Measurements from ENCODE around the gene PRIM2.

Gene PRIM2

DNA sequence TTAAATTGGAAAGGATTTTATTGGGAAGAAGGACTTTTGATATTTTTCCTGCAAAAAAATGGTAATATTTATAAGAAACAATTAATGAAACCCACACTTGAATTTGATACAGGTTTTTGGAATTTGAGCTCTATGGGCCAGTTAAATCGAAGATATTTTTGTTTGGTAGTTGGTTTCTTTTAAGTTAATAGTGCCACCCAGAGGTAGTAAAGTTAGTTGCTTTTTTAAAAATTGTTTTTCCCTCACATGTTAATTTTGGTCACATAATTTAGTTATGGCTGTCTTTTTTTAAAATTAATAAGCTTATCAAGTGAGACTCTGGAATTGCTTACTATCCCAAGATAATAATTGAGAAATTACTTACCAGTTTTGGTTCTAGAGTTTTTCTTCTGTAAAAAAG lies 7.1 kb downstream of the PRIM2 start:
- Histone ChIP-seq H3K4me3 (ENCODE audit: low read length) (no peak overlapping the region), H3K9me2 (replicated peaks; ENCODE audit: insufficient read depth, low read length) (no peaks in the 10 kb centered on the region), H3K4me1 (ENCODE audit: low read length) (peaks cover 22% of the 10 kb centered on the region), H3K79me2 (ENCODE audit: low read length) (peaks cover 41% of the 10 kb centered on the region), H3K27ac (ENCODE audit: low read length) (no peak overlapping the region), H3F3A (ENCODE audit: insufficient read depth, low read length) (no peaks in the 10 kb centered on the region), H3K36me3 (replicated peaks; ENCODE audit: insufficient read depth, low read length) (peaks cover 21% of the 10 kb centered on the region), H4K20me1 (ENCODE audit: insufficient read depth, low read length) (no peaks in the 10 kb centered on the region), H3K9ac (ENCODE audit: low read length) (no peak overlapping the region), H3K9me3 (replicated peaks; ENCODE audit: insufficient read depth, low read length) (no peaks in the 10 kb centered on the region), H2AFZ (ENCODE audit: low read length) (no peak overlapping the region), H3K27me3 (replicated peaks; ENCODE audit: insufficient read depth, low read length) (no peaks in the 10 kb centered on the region), H3K4me2 (ENCODE audit: low read depth, low read length) (no peak overlapping the region)
- no peak for TF ChIP-seq EZH2phosphoT487 (IDR thresholded peaks at IDR 0.05; ENCODE audit: low read length)
- TF ChIP-seq, protein P1, sequence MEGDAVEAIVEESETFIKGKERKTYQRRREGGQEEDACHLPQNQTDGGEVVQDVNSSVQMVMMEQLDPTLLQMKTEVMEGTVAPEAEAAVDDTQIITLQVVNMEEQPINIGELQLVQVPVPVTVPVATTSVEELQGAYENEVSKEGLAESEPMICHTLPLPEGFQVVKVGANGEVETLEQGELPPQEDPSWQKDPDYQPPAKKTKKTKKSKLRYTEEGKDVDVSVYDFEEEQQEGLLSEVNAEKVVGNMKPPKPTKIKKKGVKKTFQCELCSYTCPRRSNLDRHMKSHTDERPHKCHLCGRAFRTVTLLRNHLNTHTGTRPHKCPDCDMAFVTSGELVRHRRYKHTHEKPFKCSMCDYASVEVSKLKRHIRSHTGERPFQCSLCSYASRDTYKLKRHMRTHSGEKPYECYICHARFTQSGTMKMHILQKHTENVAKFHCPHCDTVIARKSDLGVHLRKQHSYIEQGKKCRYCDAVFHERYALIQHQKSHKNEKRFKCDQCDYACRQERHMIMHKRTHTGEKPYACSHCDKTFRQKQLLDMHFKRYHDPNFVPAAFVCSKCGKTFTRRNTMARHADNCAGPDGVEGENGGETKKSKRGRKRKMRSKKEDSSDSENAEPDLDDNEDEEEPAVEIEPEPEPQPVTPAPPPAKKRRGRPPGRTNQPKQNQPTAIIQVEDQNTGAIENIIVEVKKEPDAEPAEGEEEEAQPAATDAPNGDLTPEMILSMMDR (IDR thresholded peaks at IDR 0.05; ENCODE audit: low read length), result peak; percentile 42
- no peak for TF ChIP-seq EZH2 (optimal IDR thresholded peaks at IDR 0.05; ENCODE audit: low read depth, low read length)
- DNase-seq, result peak; percentile 11

DNA sequence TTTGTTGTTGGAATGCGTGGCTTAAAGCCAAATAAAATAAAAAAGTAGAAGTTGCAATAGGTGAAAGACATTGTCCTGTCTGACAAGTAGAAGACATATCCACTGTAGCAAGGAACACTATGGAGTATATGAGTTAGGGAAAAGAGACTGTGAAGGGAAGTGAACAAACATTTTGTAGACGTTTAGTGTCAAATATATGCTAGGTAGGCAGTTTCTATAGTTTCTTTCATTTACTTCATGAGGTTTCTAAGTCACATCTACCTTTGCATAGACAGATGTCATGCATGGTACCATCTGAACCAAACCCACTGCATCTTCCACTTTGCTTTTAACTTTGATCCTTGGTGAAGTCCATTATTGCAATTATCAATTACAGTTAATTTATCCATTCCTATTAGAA lies 9.9 kb downstream of the PRIM2 start:
- no peak overlapping the region for H3K4me3 ChIP-seq (ENCODE audit: low read length)
- no peaks in the 10 kb centered on the region for H4K20me1 ChIP-seq (ENCODE audit: insufficient read depth, low read length)
- peaks cover 30% of the 10 kb centered on the region for H3K36me3 ChIP-seq (replicated peaks; ENCODE audit: insufficient read depth, low read length)
- DNase-seq, result no peak
- H3K9me2 ChIP-seq (replicated peaks; ENCODE audit: insufficient read depth, low read length), result no peaks in the 10 kb centered on the region
- H3K79me2 ChIP-seq (ENCODE audit: low read length), result peaks cover 42% of the 10 kb centered on the region
- no peak for TF ChIP-seq EZH2phosphoT487 (IDR thresholded peaks at IDR 0.05; ENCODE audit: low read length)
- TF ChIP-seq, protein P1 (IDR thresholded peaks at IDR 0.05; ENCODE audit: low read length), result no peak
- TF ChIP-seq EZH2 (optimal IDR thresholded peaks at IDR 0.05; ENCODE audit: low read depth, low read length), result no peak
- H3K27me3 ChIP-seq (replicated peaks; ENCODE audit: insufficient read depth, low read length), result no peaks in the 10 kb centered on the region
- H2AFZ ChIP-seq (ENCODE audit: low read length), result no peak overlapping the region
- H3F3A ChIP-seq (ENCODE audit: insufficient read depth, low read length), result no peaks in the 10 kb centered on the region
- H3K9me3 ChIP-seq (replicated peaks; ENCODE audit: insufficient read depth, low read length), result no peaks in the 10 kb centered on the region
- H3K4me2 ChIP-seq (ENCODE audit: low read depth, low read length), result no peak overlapping the region
- H3K9ac ChIP-seq (ENCODE audit: low read length), result no peak overlapping the region
- H3K4me1 ChIP-seq (ENCODE audit: low read length), result no peaks in the 10 kb centered on the region
- no peak overlapping the region for H3K27ac ChIP-seq (ENCODE audit: low read length)

DNA sequence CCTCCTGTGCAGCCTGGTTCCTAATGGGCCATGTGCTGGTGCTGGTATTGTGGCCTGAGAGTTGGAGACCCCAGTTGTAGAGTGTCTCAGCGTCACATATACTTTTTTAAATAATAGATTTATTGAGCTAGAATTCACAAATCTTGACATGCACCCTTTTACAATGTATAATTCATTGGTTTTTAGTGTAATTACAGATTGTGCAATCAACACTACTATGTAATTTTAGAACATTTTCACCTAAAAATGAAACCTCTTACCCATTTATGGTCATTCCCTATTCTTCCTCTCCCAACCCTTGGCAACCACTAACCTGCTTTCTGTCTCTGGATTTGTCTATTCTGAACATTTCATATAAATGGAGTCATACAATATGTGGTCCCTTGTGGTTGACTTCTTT lies 10.6 kb downstream of the PRIM2 start:
- H3K27ac ChIP-seq (ENCODE audit: low read length), result no peak overlapping the region
- H3K79me2 ChIP-seq (ENCODE audit: low read length), result peaks cover 41% of the 10 kb centered on the region
- no peak for DNase-seq
- no peaks in the 10 kb centered on the region for H3K9me3 ChIP-seq (replicated peaks; ENCODE audit: insufficient read depth, low read length)
- no peaks in the 10 kb centered on the region for H3K27me3 ChIP-seq (replicated peaks; ENCODE audit: insufficient read depth, low read length)
- no peak overlapping the region for H3K4me3 ChIP-seq (ENCODE audit: low read length)
- no peaks in the 10 kb centered on the region for H3K9me2 ChIP-seq (replicated peaks; ENCODE audit: insufficient read depth, low read length)
- TF ChIP-seq, protein P1 (IDR thresholded peaks at IDR 0.05; ENCODE audit: low read length), result no peak
- TF ChIP-seq EZH2phosphoT487 (IDR thresholded peaks at IDR 0.05; ENCODE audit: low read length) (no peak), EZH2 (optimal IDR thresholded peaks at IDR 0.05; ENCODE audit: low read depth, low read length) (no peak)
- no peaks in the 10 kb centered on the region for H3K4me1 ChIP-seq (ENCODE audit: low read length)
- no peaks in the 10 kb centered on the region for H3F3A ChIP-seq (ENCODE audit: insufficient read depth, low read length)
- H3K9ac ChIP-seq (ENCODE audit: low read length), result no peak overlapping the region
- no peak overlapping the region for H3K4me2 ChIP-seq (ENCODE audit: low read depth, low read length)
- no peak overlapping the region for H2AFZ ChIP-seq (ENCODE audit: low read length)
- no peaks in the 10 kb centered on the region for H4K20me1 ChIP-seq (ENCODE audit: insufficient read depth, low read length)
- H3K36me3 ChIP-seq (replicated peaks; ENCODE audit: insufficient read depth, low read length), result peaks cover 38% of the 10 kb centered on the region
